CD4-positive, alpha-beta T cell (primary cell): ENCODE data around the gene TLE1. TPM values are rescaled to one million over a fixed set of nuclear protein-coding genes. Genes with fewer than 3 reads are reported as not detected.

Source experiments
- ATAC-seq: fragments of 200-7000 bp; cut with Tn5 transposase; one replicate; pipeline ENCODE4 v1.10.0; 2022; ENCODE audit warnings: mild to moderate bottlenecking; ENCODE audit not compliant: poor library complexity
- CTCF ChIA-PET: fragments of 350-600 bp; sonication (Branson Sonifier 250); formaldehyde crosslinking; loops from one replicate; lab custom pipeline; 2021; ENCODE audit warnings: antibody characterized with exemption, inconsistent platforms; lab: Charles Lee
- POLR2A ChIA-PET: fragments of 350-600 bp; sonication (Branson Sonifier 250); formaldehyde crosslinking; loops from one replicate; lab custom pipeline; 2021; ENCODE audit warnings: antibody characterized with exemption, inconsistent platforms; lab: Charles Lee
- DNase-seq, 14 experiments: peaks; one replicate each; pipeline ENCODE4 v3.0.0-alpha.2; 2013 to 2020; ENCODE audit warnings: mixed read lengths in 2 of 14
- H3K27ac ChIP-seq, 2 donors: one replicate each; pipeline versions ENCODE4 v1.5.1 to v1.7.0; 2013; ENCODE audit warnings: low read length in 2 of 2, low read depth in 1 of 2, mild to moderate bottlenecking in 1 of 2
- H3K27me3 ChIP-seq, 2 experiments: 1 replicate in 1 of 2; 2 replicates in 1 of 2; pipeline versions ENCODE4 v1.6.1 to v1.7.0; 2013; ENCODE audit warnings: low read length in 2 of 2, control low read depth in 1 of 2, mild to moderate bottlenecking in 1 of 2, moderate library complexity in 1 of 2; ENCODE audit not compliant: insufficient read depth in 2 of 2, control insufficient read depth in 1 of 2
- H3K36me3 ChIP-seq: one replicate; pipeline ENCODE4 v1.6.1; 2013; ENCODE audit warnings: low read length, control low read depth; ENCODE audit not compliant: insufficient read depth
- H3K4me1 ChIP-seq: one replicate; pipeline ENCODE4 v1.6.1; 2013; ENCODE audit warnings: low read length, control low read depth; ENCODE audit not compliant: insufficient read depth
- H3K4me3 ChIP-seq: one replicate; pipeline ENCODE4 v1.5.1; 2013; ENCODE audit warnings: mild to moderate bottlenecking, low read length, moderate library complexity
- H3K9me3 ChIP-seq, 2 experiments: 1 replicate in 1 of 2; 2 replicates in 1 of 2; pipeline versions ENCODE4 v1.6.1 to v1.7.0; 2013; ENCODE audit warnings: low read length in 2 of 2, mild to moderate bottlenecking in 2 of 2, control low read depth in 1 of 2, moderate library complexity in 1 of 2; ENCODE audit not compliant: control insufficient read depth in 1 of 2, insufficient read depth in 1 of 2
- H3K27ac Mint-ChIP-seq: one replicate; pipeline ENCODE4 v1.8.0; 2020; ENCODE audit warnings: mixed read lengths
- H3K27me3 Mint-ChIP-seq: one replicate; pipeline ENCODE4 v1.8.0; 2021; ENCODE audit warnings: mixed read lengths
- H3K36me3 Mint-ChIP-seq: one replicate; pipeline ENCODE4 v1.8.0; 2021; ENCODE audit warnings: low read depth, mixed read lengths
- H3K4me1 Mint-ChIP-seq: one replicate; pipeline ENCODE4 v1.8.0; 2021; ENCODE audit warnings: low read depth, mixed read lengths
- H3K4me3 Mint-ChIP-seq: one replicate; pipeline ENCODE4 v1.8.0; 2020; ENCODE audit warnings: mild to moderate bottlenecking, mixed read lengths
- H3K9me3 Mint-ChIP-seq: one replicate; pipeline ENCODE4 v1.8.0; 2020; ENCODE audit warnings: mixed read lengths
- CTCF ChIP-seq: fragments of 200-600 bp; IDR thresholded peaks from one replicate; pipeline ENCODE4 v1.8.0; 2022; ENCODE audit warnings: antibody characterized with exemption, mild to moderate bottlenecking
- intact Hi-C, 2 experiments: fragments of 100-400 bp; cut with DNase I in 1 of 2; cut with micrococcal nuclease in 1 of 2; formaldehyde crosslinking; loops; one replicate each; pipeline versions ENCODE4 v1.15.1 to v1.9.0; 2023 to 2025; cut with DNase I, micrococcal nuclease
- total RNA-seq, 174 experiments: library from RNA in 2 of 174; stranded (reverse) in 2 of 174; gene quantifications; one replicate each; pipeline ENCODE4 v1.2.3 and lab custom pipeline; 2021 to 2026

Gene TLE1
- total RNA-seq, 2 experiments from 2014 or later: 3.4 to 3.5 TPM

GRCh38 chr9:81535542-81536241 is 153.7 kb downstream of the TLE1 start:
- H3K4me1 ChIP-seq: no peaks in the 10 kb centered on the region
- H3K4me1 Mint-ChIP-seq: no peaks in the 10 kb centered on the region
- H3K4me3 Mint-ChIP-seq: no peak overlapping the region
- H3K27ac ChIP-seq: no peak overlapping the region
- no peaks in the 10 kb centered on the region for H3K9me3 Mint-ChIP-seq
- TF ChIP-seq CTCF: no peak
- no peak overlapping the region for H3K27ac Mint-ChIP-seq
- no peaks in the 10 kb centered on the region for H3K27me3 Mint-ChIP-seq
- intact Hi-C loops: no loop called here
- no peak overlapping the region for H3K4me3 ChIP-seq
- H3K9me3 ChIP-seq: no peaks in the 10 kb centered on the region
- no peaks in the 10 kb centered on the region for H3K36me3 Mint-ChIP-seq
- H3K27me3 ChIP-seq: no peaks in the 10 kb centered on the region
- ATAC-seq (no peak), DNase-seq (no peak)
- ChIA-PET CTCF (no interaction called here), POLR2A (interaction anchor here (0.6 kb wide), 1 partner anchor 606 kb away, joined by 4 read pairs; no protein-coding TSS in a partner anchor)
- no peaks in the 10 kb centered on the region for H3K36me3 ChIP-seq

GRCh38 chr9:81534138-81534875 is 155.0 kb downstream of the TLE1 start:
- no peak for TF ChIP-seq CTCF
- no peak overlapping the region for H3K27ac ChIP-seq
- Mint-ChIP-seq H3K27me3 (no peaks in the 10 kb centered on the region), H3K9me3 (no peaks in the 10 kb centered on the region), H3K36me3 (no peaks in the 10 kb centered on the region), H3K4me1 (no peaks in the 10 kb centered on the region), H3K4me3 (no peak overlapping the region), H3K27ac (no peak overlapping the region)
- ATAC-seq: no peak
- H3K4me1 ChIP-seq: no peaks in the 10 kb centered on the region
- H3K4me3 ChIP-seq: no peak overlapping the region
- CTCF ChIA-PET: no interaction called here
- no peaks in the 10 kb centered on the region for H3K27me3 ChIP-seq
- H3K36me3 ChIP-seq: no peaks in the 10 kb centered on the region
- POLR2A ChIA-PET: no interaction called here
- no peaks in the 10 kb centered on the region for H3K9me3 ChIP-seq
- intact Hi-C loops: no loop called here
- no peak for DNase-seq

Other genes with a start within 250 kb of the TLE1 start
- gene SPATA31D4, start 238.9 kb upstream of the TLE1 start, total RNA-seq: not detected